ENCODE measurements around the gene FAM83F.

DNA sequence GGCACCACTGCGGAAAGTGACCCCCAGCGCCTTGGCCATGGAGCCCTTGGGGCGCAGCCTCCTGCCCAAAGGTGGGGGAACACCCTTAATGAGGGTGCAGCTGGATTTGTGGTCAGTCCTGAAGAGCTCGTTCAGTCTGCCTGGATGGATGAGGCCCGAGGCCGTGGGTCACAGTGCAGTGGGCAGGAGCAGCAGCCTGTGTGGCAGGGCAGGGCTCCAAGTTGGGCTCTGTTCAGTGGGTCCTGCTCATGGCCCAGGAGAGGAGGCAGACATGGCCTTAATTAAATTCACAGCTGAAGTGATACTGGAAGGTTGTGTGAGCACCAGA is 33.3 kb downstream of the FAM83F start:
- TF ChIP-seq CTCF (conservative IDR thresholded peaks at IDR 0.05 in 1 of 2, IDR thresholded peaks at IDR 0.05 in 1 of 2; ENCODE audit: low read depth in 1 of 2, low read length in 2 of 2) (no peak), EZH2 (IDR thresholded peaks at IDR 0.05; ENCODE audit: low read length, missing control alignments) (no peak)
